DMS 273 (cell line): ENCODE measurements around the gene SCAANT1.
A peak's percentile ranks its signal among the peaks of the same experiment; 100 is the strongest.

Experiments
- DNase-seq: peaks from one replicate; lab custom pipeline; 2025; ENCODE audit not compliant: unreplicated experiment; lab: John Stamatoyannopoulos, UW

The SCAANT1 gene

DNA sequence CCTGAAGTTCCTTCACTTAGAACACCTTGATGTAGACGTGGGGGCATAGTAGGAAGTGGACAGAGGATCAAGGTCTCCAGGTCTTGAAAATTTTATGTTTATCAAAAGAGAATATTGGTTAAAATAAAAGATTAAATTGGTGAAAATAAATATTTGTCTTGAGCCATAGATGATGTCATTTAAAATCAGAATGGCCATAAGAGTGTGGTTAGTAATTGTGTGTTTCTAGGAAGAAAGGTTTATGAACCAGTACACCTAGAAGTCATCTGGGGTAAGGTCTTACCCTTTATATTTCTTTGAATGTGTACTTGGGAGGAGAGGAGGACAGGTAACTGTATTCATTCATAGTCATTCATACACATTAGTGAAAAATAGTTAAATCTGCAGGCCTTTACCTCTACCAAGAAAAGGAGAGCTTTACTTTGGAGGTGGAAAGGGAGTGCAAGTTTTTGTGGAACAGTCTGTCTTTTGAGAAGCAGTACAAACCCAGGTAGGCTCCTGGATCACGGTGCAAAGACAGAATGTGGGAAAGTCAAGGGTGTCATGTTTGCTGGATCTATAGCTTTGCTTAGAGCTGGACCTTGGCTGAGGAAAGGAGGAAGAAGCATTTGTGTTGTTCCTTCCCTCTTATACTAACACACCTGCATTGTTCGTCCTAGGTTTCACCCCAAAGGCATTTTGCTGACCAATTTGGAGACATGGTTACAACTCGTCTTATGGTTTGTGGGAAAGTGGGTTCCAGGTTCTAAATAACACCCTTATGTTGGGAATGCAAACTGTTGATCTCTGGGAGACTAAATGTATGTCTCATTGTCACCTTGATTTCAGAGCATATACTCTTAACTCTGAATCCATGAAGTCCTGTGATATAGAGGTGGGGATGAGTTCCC lies 6.2 kb downstream of the SCAANT1 start:
- DNase-seq: no peak

DNA sequence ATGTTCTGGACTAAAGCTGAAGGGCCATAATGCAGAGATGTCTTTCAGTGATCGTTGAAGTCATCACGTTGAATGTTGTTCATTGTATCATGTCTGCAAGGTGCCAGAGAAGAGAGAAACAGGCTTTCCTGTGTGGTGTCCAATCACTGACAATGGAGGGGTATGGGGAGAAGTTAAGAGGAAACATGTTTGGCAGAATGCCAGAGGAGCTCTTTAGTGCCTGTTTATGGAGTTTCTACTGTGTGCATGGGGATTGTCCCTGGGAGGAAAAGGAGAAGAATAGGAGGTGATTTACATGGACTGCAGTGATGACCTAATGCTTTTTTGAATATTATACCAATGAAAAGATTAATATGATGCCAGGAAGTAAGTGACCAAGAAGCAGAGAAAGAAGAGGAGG lies 11.7 kb downstream of the SCAANT1 start:
- no peak for DNase-seq

DNA sequence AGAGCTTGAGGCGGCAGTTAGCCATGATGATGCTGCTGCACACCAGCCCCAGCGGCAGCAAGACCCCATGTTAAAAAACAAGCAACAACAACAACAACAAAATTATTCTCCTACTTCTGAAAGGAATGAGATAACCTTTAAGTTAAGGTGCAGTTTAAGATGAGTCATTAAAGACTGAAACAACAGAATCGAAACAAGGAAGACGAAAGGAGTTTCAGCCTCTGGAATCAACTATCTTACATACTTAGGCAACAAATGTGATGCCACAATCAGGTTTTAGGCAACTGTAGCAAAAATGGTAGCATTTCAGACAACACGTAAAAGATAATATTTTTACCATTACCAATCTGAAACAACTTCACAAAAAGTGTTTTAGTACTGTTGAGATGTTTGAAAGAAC lies 12.2 kb downstream of the SCAANT1 start:
- no peak for DNase-seq

DNA sequence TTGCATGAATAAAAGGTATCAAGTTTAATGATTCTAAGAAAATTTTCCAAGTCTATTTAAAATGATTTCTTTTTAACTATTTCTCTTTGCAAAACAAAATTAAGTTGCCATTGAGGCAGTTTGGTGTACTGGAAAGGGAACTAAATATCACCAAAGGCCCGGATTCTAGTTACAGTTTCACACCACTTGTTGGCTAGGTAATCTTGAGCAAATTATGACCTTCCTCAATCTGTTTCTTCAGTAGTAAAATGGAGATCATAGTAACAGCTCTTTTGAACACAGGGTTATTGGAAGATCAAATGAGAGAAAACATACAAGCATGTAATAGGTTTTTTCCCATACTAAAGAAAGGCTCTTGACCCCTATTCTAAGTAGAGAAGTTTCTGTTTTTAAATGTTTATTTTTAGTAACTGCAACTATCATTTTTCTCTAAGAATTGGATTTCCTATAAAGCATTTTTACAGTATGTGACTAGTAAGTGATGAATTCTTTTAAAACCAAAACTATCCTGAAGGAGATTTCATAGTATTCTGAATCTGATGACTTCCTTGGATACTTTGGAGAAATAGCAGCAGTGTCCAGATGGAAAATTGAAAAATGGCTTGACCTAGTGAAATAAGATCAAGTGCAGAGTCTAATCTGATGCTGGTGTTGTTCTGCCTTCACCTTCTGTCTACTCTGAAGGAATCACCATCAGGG lies 15.7 kb downstream of the SCAANT1 start:
- peak; percentile 11 for DNase-seq

DNA sequence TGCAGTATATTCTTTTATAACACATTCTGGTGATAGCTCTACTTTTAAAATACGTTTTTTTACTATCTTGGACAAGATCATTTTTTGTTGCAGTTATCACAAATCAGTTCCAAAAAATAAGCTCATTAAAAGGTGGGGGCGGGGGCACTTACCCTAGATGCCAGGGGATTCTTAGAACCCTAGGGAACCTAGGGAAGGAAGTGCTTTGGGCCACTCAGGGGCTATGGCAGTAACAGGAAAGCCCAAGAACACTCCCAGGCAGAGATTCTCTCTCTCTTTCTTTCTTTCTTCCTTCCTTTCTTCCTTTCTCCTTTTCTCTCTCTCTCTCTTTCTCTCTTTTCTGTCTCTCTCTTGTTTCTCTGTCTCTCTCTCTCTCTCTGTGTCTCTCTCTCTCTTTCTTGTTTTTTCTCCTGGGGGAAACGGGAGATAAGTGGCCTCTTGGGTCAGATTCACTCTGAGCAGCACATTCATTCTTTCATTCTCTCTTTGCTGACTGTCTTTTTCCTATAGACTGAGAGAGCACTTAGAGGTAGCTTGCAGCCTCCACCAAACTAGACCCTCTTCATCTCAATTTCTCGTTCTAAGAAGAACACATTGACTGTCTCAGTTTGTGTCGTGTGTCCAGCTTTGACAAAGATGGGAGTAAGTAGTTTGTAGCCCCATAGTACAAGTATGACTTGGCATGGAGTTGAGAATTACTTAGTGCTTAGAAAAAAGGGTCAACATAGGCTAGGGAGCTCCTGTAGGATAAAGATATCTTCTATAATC lies 16.6 kb downstream of the SCAANT1 start:
- no peak for DNase-seq

DNA sequence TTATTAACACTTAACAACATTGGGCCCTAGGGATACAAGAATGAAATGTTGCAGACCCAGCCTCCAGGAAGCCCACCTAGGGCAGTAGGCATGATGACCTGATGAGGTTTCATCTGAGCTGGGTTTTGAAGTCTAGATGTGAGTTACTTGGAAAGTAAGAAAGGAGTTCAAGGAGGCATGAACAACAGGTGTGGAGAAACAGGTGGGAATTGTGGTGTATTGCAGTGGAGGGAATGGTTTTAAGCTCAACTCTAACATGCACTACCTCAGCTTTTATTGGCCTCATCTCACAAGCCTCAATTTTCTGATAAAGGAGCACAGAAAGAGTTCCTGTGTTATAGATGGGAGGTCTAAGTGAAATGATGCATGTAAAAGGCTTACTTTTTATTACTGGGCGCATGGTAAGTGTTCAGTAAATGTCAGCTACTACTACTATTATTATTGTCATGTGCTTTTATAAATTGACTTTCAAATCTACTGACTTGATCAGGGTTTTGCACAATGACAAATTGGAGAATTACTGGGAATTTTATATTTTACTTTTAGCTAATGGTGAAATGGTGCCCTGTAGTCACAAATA lies 19.3 kb downstream of the SCAANT1 start:
- no peak for DNase-seq

DNA sequence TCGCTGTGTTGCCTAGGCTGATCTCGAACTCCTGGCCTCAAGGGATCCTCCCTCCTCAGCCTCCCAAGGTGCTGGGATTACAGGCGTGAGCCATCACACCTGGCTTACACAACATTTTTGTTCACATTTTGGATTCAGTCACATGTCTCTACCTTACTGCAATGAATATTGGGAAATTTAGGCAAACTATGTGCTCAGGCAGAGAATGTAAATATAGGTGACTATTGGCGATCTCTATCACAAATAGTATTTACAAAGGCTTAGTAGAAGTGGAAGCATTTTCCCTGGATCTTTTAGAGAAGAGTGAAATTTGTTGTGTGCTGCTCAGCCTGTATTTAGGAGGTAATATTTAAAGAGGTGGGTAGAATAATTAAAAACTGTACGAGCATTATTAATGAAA lies 20.7 kb downstream of the SCAANT1 start:
- no peak for DNase-seq

DNA sequence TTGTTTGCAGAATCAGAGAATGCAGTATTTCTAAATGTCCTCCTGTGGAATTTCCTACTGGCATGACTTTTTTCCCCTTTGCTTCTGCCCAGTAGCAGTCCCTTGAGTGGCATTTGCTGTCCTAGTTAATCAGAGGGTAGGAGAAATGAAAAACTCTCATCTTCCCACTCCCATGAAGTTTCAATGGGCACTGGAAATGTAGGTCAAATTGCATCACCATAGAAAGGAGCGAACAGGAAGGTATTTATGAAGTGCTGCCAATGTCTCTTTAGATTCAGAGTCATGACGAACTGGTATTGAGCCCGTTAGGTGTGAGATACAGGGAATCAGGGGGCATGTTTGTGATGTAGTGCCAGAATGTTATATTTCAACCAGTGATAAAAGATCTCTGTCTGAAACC lies 25.3 kb downstream of the SCAANT1 start:
- no peak for DNase-seq

DNA sequence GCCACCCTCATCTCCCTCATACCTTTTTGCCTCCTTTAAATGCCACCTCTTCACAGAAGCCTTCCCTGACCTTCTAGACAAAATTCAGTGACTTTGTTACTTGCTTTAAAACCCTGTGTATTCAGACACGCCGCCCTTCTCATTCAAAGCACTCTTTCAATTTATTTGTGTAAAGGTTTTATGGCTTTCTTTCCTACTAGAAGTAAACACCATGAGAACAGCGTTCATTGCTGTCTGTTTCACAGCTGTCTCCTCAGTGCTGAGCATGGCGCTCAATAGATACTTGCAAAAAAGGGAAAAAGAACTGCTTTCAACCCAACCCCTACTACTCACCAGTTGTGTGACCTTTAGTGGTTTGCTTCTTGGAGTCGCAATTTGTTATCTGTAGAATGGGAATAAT lies 31.5 kb downstream of the SCAANT1 start:
- DNase-seq: no peak

DNA sequence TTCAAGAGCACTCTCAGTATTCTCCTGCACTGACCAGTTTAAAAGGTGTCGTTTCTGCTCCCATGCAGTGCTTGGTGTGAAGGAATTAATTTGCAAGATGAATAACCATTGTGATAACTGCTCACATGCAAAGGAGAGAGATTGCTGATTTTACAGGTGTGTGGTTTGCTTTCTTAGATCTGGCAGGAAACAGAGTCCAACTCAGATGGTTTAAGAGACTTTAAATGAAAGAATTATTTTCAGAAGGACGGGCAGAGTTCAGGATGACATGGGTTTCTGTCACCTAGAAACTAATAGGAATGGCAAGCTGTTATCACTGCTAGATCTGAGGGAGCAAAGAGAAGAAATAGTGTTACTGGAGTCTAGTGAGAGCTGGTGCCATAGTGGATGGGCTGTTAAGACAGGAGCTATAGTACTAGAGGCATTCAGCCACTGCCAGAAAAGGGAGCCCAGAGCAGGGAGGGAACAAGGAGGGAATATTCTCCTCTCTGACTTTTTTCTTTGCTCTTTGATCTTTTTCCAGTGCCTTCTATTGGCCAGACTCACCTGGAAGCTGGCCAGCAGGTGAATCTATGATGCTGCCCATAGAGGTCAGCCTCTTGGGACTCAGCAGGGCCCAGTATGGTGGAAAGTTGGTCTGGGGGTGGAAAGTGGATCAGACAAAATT lies 33.7 kb downstream of the SCAANT1 start:
- DNase-seq: peak; percentile 2

DNA sequence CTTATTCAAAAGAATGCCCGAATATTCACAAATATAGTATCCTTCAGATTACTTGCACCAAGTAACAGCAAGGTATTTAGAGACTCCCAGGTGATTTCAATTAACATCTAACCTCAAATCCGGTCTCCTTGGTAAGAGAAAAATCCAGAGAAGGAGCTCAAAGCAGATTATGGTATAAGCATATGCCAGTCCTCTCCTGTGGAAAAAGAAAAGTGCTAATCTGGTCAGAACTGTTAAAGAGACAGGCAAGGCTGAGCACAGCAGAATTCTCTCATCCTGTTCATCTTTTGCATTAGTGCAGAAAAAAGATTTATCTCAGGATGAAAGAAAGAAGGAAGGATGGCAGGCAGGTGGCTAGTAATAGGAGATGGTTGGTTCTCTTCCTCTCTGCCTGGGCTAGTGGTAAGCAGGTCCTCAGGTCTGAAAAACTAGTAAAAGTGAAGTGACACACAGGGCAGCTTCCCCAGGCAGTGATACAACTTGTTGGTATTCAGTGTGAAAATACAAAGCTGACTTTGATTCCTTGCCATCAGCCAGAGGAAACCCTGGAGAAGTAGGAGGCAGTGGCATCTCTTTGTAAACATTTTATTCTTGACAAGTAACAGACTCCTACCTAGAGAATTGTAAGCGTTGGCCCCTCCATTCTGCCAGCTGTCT lies 34.3 kb downstream of the SCAANT1 start:
- DNase-seq: no peak

DNA sequence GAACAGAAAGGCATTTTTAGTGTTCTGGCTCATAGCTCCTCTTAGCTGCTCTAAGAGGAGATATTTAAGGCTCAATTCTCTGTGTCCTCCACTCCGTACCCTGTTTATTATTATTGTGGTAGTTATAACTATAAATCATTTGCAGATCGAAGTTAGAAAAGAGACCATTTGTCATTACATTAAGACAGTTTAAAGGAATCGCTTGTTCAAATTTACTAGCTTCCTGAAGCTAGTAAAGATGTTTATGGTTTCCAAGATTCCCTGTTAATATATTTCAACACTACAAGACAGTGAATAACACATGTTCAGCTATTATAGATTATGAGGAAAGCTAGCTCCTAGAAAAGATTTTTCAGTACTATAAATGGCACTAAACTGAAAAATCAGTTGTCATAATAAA lies 35.9 kb downstream of the SCAANT1 start:
- no peak for DNase-seq

DNA sequence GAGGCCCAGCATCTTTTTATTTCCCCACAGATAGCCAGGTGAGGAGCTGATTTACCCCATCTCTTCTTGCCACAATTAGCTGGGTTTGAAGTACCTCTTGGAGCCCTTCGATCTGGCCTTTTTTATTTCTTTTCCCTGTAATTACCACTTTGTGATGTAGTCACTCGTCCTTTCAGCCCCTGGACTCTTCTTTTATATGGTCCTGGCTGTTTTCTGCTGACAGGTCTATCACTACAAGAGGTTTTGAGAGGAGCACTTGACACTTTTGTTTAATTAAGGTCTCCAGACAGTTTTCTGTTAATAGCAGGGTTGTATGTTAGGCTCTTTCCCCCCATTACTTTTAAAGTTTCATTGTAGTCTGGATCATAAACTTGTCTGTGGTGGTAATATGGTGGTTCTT lies 36.7 kb downstream of the SCAANT1 start:
- DNase-seq: no peak

DNA sequence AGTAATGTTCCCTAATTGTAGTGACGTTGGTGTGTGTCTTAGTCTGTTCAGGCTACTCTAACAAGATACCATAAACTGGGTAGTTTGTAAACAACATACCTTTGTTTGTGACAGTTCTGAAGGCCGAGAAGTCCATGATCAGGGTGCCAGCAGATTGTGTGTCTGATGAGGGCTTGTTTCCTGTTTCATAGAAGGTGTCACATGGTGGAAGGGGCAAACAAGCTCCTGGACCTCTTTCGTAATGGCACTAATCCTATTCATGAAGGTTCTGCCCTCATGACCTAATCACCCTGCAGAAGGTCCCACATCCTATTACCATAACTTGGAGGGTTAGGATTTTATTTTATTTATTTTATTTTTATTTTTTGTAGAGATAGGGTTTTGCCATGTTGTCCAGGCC lies 37.4 kb downstream of the SCAANT1 start:
- no peak for DNase-seq

DNA sequence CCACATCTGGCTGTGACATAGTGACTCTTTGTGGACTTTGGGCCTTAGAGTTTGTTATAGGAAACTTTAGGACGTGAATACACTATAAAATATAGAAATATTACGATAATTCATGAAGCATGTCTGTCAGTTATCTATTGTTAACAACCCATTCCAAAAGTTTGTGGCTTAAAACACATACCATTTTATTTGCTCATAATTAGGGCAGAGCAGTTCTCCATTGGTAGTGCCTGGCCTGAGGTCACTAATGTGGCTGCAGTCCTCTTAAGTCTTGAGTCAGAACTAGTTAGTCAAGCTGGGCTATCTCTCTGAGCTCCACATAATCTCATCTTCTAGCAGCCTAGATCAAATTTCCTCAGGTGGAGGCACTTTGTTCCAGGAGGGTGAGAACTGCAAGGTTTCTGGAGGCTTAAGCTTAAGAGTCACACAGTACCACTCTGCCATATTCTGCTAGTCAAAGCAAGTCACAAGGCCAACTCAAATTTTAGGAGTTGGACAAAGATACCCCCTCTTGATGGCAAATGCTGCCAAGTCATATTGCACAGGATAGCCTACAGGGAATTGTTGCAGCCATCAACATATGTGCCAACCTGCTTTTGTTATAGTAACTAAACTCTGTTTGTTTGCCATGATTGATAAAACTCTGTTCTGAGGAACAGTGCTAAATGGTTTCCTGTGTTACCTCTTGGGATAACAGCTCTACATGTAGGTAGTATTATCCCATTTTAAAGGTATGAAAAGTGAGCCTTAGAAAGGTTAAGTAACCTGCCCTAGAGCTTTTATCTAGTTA lies 39.9 kb downstream of the SCAANT1 start:
- no peak for DNase-seq

DNA sequence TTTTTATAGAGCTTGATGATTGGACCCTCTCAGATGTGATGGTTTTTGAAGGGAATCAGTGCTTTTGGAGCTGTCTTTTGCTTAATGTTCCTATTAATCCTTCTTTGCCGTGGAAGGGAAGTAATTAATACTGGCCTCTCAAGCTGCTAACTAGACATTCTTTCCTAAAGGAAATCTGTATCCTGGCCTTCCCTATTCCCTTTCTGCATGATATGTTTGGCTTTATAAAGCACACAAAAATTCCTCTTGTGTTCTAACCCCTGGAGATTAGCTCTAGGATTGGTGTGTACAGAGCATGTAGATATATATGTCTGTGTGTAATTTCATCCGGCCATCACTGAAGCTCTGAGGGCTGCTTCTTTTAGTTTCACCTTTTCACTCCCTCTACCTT lies 41.6 kb downstream of the SCAANT1 start:
- DNase-seq: no peak

DNA sequence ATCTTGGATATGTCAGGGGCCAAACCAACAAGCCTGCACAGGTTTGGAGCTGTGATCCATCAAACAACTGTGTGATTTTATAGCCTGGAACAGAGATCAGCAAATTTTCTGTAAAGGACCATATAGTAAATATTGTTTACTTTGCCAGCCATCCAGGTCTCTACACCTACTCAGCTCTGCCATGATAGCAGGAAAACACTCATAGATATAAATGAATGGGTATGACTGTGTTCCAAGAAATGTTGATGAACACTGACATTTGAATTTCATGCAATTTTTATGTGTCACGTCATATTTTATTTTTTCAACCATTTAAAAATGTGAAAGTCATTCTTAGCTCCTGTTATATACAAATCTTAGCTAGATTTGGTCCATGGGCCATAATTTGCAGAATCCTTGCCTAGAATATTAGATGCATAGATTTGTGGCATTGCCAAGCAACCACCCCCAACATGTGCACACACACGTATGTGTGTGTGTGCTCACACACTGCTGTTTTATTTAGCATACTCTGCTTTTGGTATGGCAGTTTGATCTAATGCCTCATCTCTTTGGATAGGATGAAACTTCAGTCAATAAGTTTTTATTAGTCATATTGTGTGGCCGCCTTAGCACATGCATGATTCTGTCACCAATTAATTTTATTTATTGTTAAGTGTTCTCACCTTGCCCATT lies 42.1 kb downstream of the SCAANT1 start:
- no peak for DNase-seq

DNA sequence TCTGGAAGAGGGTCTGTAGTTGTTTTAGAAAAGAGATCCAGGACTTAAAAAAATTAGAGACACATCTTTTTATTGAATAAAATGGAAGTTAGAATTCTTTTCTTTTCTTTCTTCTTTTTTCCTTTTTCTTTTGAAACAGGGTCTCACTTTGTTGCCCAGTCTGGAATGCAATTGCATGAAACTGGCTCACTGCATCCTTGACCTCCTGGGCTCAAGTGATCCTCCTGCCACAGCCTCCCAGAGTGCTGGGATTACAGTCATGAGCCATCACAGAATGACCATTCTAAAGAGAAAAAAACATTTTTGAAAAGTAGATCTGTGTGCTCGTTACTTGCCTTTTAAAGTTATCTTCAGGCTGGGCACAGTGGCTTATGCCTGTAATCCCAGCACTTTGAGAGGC lies 45.0 kb downstream of the SCAANT1 start:
- no peak for DNase-seq

DNA sequence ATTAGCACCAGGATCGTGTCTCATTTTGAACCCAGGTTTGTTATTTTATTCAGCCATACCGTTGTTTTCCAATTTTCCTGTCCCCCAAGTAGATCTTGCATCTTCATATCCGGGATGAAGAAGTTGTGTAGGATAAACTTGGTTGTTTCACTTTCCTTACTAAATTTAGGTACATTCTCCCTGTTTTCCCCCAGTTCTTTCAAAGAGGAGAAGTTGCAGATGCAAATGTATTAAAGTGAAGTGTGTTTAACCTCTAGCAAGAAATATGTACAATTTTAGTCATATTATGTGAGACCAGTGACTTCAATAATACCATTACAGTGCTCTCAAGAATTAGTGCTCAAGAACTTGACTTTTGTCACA lies 47.2 kb downstream of the SCAANT1 start:
- DNase-seq: no peak
